OCI-M2 (cell line): ENCODE results near the gene WNT4.
A peak's percentile ranks its signal among the peaks of the same experiment; 100 is the strongest.
"Not testable (repeated sequence)": the region's sequence is repeated elsewhere in the genome, so short reads cannot be mapped to it uniquely, and the experiment has no call there.

Source experiments
- DNase-seq: peaks from one replicate; lab custom pipeline; 2025; ENCODE audit not compliant: unreplicated experiment; lab: John Stamatoyannopoulos, UW

Gene WNT4

DNA sequence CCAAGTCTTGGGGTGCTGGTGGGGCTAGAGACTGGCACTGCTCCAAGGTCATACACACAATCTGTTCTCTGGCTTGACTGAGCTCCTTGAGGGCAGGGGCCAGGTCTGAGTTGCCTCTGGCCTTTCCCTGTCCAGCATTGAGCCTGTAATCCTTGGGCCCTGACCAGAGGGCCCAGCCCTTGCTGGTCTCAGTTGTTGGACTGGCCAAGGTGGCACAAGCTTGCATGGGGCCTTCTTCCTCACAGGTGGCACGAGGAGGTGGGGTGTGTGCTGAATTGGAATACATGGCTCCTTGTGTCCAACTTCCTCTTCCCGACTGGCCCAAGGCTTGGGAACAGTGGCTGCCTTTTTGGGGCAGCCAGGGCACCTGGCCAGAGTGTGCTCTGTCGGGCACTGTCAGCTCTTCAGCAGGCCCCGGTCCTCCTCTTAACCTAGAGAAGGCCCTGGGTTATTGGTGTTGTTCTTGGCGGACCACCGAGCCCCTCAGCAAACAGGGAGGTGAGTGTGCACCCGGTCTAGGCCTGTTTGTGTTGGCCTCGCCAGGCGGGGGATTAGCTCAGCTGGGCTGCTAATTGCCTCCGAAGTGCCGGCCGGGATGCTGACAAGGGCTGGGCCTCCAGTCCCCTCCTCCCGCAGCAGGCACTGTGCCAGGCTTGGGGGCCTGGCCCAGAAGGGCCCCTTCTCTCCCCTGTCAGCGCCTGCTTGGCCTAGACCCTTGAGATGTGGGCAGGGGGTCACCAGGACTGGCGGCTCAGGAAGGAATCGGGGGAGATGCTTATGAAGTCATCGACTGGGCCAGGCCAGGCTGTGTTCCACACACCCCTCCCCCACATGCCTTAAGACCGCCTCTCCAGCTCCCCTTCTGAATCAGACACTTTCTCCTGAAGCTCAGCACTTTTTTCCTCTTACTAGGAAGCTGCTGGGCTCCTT, 28.5 kb downstream of the WNT4 start:
- DNase-seq, result no peak

DNA sequence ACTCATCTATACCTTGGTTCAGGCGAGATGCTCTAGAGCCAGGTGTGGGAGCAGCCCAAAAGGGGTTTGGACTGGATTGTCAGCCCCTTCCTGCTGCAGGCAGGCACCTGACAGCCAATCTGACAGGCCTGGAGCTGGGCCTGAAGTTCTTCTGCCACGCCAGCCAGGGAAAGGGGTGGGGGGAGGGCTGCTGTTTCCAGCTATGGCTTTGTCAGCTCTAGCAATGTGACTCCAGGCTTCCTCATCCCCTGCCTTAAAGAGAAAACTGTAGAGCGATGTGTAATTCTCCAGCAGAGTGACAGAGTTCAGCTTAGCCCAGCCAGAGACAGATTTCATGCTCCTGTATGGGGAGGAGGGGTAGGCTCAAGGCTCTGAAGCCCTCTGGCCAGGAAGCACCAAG, 30.3 kb downstream of the WNT4 start:
- DNase-seq, result no peak

DNA sequence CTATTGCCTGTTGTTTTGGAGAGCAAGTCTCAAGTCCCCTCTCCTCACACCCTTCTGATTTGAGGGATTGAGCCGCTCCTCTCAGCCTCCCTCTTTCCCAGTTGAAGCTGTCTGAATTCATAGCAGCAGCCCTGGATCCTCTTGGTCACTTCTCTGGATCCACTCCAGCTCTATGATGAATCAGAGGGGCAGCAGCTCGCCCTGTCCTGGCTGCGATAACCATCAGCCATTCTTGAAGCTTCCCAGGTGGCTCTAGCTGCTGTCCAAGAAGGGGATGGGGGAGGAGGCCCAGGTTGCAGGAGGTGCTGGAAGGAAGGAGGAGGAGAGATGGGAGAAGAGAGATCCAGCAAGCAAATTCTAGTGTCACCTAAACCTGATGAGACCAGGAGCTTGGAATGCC, 31.3 kb downstream of the WNT4 start:
- DNase-seq, result no peak

GRCh38 chr1:22111115-22111514, 31.8 kb downstream of the WNT4 start:
- no peak for DNase-seq

- no peak for DNase-seq
Observed at GRCh38 chr1:22110016-22110415, 32.9 kb downstream of the WNT4 start.

- DNase-seq, result no peak
Observed at GRCh38 chr1:22108339-22109105, 34.4 kb downstream of the WNT4 start.

DNA sequence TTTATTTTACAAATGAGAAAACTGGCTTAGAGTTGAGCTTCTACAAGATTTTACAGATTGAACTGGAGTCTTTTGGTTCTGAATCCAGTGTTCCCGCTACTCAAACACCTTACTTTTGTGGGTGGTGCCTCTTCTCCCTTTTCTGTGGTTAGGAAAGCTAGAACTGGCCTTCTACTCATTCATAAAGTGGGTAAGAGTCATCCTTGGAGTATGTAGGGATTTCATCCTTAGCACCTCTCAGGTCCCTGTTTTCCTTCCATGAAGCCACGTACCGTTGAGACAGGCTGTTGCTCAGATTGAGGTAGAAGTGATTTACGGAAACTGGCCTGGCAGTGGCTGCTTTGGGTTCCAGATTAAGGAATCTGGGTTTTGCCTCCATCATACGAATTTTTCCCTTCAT, 35.8 kb downstream of the WNT4 start:
- no peak for DNase-seq

- peak; percentile 23 for DNase-seq
Observed at GRCh38 chr1:22105611-22106207, 37.2 kb downstream of the WNT4 start.

DNA sequence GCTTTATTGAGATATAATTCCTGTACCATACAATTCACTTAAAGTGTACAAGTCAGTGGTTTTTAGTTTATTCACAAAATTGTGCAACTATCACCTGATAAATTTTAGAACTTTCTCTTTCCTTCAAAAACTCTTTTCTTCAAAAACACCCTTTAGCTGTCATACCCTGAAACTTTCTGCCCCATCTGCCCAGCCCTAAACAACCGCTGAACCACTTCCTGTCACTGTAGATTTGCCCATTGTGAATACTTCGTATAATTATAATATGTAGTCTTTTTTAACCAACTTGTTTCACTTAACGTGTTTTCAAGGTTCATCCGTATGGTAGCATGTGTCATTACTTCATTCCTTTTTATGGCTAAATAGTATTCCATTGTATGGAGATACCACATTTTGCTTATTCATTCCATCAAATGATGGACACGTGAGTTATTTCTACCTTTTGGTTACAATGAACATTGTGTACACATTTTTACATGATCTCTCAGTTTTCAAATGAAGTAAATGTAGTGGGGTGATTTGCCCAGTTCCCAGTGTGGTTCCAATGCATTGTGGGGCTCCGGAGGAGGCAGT, 37.9 kb downstream of the WNT4 start:
- DNase-seq, result no peak

GRCh38 chr1:22104094-22104493, 38.8 kb downstream of the WNT4 start:
- no peak for DNase-seq

GRCh38 chr1:22102746-22103145, 40.2 kb downstream of the WNT4 start:
- no peak for DNase-seq

DNA sequence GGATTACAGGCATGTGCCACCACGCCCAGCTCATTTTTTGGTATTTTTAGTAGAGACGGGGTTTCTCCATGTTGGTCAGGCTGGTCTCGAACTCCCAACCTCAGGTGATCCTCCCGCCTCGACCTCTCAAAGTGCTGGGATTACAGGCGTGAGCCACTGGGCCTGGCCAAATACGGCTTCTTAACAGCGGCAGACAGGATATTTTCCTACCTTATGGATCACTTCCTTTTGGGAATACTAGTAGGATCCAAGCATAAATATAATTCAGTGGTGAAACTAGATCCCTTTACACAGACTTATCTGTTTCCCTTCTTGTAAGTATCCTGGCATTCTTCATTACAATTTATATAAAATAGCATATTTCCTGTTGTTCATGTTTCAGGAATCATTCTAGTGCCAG, 40.9 kb downstream of the WNT4 start:
- DNase-seq, result no peak

DNA sequence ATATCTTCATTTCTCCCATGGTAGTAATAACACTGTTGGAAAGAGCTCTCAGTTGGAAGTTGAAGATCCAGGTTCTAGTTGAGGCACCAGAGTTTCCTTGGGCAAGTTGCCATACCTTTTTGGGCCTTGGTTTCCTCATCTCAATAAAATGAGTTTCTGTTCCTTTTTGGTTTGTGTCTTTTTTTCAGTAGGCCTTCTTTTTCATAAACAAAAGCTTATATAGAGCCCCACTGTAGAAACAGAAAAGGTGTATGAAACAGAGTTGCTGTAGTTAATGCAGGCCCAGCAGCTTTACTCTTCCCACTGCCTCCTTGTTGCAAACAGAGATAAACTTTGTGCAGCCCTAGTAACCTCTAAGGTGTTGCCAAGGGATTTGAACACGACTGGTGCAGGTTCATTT, 41.7 kb downstream of the WNT4 start:
- DNase-seq, result no peak

DNA sequence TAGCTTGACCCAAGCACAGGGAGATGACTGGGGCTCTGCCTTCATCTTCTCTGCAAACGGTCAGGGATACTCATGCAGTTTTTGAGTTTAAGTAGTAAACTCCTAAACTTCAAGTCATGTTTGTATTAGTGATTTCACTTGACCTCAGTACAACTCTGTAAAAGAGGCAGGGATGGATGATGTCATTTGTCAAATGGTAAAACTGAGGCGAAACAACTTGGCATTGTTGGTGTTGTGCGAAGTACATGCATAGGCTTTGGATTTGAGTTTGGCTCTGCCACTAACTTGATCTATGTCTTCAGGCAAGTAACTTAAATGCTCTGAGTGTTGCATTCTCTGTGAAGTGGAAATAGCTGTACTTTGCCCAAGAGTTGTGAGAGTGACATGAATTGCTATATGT, 42.7 kb downstream of the WNT4 start:
- no peak for DNase-seq

GRCh38 chr1:22098752-22099151, 44.1 kb downstream of the WNT4 start:
- DNase-seq, result no peak

GRCh38 chr1:22096463-22096862, 46.4 kb downstream of the WNT4 start:
- DNase-seq, result no peak

DNA sequence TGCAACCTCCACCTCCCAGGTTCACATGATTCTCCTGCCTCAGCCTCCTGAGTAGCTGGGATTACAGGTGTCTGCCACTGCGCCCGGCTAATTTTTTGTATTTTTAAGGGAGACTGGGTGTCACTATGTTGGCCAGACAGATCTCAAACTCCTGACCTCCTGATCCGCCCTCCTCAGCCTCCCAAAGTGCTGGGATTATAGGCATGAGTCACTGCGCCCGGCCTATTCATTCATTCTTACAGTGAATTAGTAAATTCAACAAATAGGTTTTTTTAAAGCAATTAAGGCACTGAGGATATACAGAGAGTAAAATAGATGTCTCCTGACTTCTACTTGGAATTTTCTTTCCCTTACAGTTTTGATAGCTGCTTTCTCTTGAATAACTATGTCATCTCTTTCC, 46.9 kb downstream of the WNT4 start:
- DNase-seq, result no peak

DNA sequence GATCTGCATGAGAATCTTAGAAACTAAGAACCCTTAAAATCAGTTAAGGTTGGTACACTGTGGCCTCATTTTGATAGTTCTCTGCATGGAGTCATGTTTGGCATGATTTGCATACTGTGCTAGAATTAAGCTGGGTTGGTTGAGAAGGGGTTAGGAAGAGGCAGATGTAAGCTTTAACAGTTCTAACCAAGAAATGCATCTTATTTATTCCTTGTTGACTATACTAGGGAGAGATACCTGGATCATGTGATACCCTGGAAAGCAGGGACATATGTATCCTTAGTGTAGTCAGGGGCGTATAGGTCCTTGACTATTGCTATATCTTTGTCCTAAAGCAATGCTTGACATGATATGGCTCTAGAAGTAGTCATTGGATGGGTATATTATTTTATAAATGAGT, 49.4 kb downstream of the WNT4 start:
- no peak for DNase-seq

- DNase-seq, result not testable (repeated sequence)
Observed at GRCh38 chr1:22092026-22092768, 50.7 kb downstream of the WNT4 start.

DNA sequence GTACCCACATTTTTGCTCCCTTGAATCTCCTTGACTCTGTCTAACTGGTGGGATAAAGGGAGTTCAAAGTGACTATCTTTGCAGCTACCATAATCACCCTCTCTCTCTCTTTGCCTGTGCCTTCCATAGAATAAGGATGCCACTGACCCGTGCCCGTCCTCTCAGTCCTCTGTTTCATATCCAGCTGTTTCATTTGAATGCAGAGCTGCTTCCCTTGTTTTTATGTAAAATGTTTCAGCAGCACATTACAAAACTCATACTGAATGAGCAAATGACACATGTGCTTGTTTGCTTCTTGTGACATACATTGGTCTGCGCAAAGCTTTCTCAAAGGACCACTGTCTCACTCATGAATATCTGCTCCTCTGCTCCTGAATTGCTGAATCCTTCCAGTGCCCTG, 52.0 kb downstream of the WNT4 start:
- no peak for DNase-seq

GRCh38 chr1:22089787-22090186, 53.1 kb downstream of the WNT4 start:
- no peak for DNase-seq
